Activated CD8-positive, alpha-beta memory T cell treated with anti-CD3 and anti-CD28 coated beads for 24 hours (primary cell): ENCODE results near the gene HAVCR2.
"Not testable (repeated sequence)": the region's sequence is repeated elsewhere in the genome, so short reads cannot be mapped to it uniquely, and the experiment has no call there.

Experiments used
- DNase-seq: peaks from one replicate; pipeline ENCODE4 v3.0.0-alpha.2; 2020

Gene HAVCR2

DNA sequence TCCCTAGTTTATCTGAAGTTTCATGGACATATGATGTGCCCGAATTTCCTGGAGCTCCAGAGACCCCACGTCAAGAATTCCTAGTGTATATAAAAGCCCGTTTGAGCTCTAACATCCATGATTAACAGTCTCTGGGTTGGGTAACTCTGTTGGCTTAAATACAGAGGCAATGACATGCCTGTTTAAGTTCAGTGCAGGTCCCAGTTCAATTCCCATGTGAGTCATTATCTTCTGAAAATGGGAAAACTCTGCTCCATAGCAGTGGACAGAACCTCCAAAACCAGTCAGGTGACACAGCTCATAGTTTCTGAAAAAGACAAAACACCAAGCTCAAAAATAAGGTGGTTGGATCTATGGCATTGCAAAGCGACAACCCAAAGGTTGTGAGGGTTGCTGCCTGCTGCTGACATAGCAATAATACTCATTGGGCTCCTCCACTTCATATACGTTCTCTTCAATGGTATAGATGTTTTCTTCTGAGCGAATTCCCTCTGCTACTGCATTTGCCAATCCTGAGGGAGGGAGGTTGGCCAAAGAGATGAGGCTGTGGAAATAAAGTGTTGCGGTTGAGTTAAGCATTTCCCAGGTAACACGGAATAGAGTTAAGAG, 22.0 kb downstream of the HAVCR2 start:
- no peak for DNase-seq

DNA sequence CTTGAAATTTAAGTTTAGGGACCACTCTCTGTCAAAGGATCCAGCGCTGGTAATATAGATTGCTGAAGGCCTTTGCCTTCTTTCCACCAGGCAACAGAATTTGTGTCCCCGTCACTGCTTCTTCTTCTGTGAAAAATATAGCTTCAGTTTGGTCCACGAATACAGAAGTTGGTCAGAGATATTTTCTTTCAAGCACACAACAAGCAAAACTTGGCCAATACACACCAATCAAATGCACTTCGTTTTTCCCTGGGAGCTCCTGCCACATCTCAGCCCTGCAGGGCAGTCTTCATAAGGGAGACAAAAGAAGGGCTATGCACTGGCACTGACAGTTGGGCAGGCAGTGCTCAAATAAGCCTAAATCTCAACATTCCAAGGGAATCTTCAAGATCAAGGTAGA, 22.9 kb downstream of the HAVCR2 start:
- no peak for DNase-seq

DNA sequence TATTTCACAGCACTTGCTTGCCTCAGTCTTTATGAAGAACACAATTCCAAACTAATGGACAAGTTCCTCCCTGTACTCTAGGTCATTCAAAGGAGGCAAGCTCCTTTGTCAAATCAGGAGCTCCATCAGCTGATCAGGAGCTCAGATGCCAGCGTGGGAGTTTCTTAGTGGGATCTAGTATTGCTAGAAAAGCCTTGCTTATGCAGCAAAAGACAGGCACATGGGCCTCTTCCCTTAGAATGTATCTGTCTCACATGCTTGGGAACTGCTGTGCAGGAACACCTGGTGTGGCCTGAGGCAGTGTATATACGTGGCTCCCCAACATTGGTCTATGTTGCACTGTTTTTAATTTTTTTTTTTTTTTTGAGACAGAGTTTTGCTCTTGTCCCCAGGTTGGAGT, 28.6 kb downstream of the HAVCR2 start:
- DNase-seq = no peak

DNA sequence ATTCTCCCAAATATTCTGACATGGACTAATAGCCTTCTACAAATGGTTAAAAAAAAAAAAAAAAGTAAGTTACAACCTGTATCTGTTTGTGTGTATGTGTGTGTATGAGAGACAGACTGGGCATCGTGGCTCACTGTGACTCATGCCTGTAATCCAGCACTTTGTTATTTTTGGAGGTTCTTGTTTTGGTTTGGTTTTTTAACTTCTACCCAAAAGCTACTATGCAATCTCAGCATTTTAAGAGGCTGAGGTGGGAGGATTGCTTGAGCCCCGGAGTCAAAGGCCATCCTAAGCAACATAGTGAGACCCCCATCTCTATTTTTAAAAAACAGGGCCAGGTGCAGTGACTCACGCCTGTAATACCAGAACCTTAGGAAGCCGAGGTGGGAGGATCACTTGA, 32.3 kb downstream of the HAVCR2 start:
- no peak for DNase-seq

DNA sequence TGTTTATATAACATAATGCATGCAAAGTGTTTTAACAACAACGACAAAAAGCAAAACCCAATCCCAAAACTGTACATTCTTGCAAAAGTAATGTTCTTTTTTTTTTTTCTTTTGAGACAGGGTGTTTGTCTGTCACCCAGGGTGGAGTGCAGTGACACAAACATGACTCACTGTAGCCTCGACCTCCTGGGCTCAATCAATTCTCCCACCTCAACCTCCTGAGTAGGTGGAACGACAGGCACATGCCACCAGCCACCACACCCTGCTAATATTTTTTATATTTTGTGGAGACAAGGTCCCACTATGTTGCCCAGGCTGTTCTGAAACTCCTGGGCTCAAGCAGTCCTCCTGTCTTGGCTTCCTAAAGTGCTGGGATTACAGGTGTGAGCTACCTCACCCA, 36.3 kb downstream of the HAVCR2 start:
- DNase-seq = no peak

DNA sequence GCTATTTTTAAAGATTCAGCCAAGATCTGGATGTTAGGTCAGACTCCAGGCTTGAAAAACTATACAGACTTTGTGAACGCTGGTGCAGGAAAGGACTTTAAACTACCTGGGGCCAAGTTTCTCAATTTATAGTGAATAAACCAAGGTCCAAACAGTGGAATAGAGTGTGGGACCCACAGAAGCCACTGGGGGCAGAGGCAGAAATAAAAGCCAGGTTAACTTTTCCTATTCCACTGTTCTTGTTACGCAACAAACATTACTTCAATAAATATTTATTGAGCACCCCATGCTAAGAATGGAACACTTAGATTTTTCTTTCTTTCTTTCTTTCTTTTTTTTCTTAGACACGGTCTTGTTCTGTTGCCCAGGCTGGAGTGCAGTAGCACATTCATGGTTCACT, 38.9 kb downstream of the HAVCR2 start:
- no peak for DNase-seq

DNA sequence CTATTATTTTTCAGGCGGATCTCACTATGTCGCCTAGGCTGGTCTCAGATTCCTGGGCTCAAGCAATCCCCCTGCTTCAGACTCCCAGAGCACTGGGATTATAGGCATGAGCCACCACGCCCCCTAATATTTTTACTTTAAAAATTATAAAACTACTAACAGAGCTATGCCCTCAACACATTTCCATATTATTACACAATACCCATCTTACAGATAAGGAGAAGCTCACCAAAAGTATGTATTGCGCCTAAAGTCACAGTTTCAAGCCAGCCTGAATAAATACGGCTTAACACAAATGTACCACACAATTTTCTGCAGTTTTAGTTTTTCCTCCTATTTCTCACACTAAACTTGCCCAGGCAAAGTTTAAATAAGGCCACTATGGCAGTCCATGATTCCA, 40.1 kb downstream of the HAVCR2 start:
- DNase-seq = no peak

- no peak for DNase-seq
These were observed 40.5 kb downstream of the HAVCR2 start for GRCh38 chr5:157068339-157068738.

- no peak for DNase-seq
These were observed 41.8 kb downstream of the HAVCR2 start for GRCh38 chr5:157067005-157067404.

GRCh38 chr5:157066080-157066479, 42.8 kb downstream of the HAVCR2 start:
- DNase-seq = no peak

DNA sequence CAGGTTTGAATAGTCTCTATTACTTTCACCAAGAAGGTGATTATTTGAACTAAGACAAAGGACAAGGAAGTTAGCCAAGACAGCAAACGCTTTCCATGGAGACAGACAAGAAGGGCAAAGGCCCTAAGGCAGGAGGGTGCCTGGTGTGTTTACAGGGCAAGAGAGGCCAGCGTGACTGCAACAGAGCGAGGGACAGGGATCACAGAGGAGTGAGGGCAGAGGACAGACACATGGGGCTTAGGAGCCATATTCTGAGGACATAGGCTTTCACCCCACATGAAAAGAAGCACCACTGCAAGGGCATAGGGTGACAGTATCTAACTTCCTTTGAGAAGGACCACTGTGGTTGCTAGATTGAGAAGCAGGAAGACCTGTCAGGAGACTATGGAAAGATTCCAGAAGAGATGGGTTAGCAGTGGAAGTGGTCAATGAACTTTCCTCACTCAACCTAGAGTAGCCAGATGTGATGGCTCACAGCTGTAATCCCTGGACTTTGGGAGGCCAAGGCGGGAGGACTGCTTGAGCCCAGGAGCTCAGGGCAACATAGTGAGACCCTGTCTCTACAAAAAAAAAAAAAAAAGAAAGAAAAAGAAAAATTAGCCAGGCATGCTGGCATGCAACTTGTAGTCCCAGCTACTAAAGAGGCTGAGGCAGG, 44.9 kb downstream of the HAVCR2 start:
- DNase-seq = no peak

GRCh38 chr5:157059891-157060290, 49.0 kb downstream of the HAVCR2 start:
- DNase-seq = no peak

DNA sequence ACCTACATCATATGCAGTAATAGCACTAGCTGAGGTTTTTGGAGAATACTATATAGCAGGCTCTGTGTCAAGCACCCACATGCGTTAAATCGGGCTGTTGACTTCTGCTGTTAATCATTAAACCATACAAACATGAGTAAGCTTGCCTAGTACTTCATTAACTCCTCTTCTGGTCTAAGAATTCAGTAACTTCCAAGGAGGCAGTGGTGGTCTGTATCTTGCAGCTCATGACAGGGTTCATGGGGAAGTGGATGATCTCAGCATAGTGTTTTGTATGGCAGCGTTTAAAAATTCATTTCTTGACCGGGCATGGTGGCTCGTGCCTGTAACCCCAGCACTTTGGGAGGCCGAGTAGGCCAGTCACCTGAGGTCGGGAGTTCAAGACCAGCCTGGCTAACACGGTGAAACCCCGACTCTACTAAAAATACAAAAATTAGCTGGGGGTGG, 49.7 kb downstream of the HAVCR2 start, which contains the start of gene HAVCR1:
HAVCR1 (minus strand) TSS at position 24 of the 447 bp plus-strand sequence. CDS start 1,173 bp downstream, outside the sequence.
- DNase-seq = no peak

DNA sequence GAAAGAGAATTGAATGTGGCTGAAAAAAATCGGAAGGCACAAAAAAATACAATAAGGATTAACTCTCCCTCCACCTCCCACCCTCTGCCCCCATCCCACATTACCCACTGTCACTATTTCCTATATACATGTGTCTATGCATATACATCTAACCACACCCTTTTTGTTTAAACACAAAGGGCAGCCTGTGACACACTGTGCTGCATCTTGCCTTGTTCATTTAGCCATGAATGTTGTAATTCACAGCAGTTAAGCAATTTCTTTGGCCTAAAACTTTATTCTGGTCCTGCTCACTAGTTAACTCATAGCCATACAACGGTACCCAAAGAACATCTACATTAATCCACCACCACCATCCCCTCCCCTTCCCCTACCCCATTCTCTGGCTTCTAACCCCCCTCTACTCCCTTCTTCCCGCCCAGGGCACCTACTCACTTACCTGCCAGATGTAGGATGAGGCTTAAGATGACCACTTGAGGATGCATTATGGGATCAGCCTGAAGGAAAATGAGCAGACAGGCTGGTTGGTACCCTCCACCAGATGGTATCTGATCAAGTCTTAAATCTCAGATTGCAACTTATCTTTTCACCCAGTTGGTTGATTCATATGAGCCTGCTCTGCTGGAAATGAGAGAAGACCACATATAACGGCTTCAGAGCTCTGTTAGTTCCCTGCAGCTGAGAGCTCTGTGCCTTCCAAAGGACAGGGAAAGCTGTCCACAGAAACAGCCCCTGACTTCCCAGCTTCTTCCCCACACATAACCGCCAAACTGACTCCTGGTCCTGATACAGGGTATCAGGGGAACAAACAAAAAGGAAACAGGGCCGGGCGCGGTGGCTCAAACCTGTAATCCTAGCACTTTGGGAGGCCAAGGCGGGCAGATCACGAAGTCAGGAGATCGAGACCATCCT, 51.1 kb downstream of the HAVCR2 start:
- no peak for DNase-seq

DNA sequence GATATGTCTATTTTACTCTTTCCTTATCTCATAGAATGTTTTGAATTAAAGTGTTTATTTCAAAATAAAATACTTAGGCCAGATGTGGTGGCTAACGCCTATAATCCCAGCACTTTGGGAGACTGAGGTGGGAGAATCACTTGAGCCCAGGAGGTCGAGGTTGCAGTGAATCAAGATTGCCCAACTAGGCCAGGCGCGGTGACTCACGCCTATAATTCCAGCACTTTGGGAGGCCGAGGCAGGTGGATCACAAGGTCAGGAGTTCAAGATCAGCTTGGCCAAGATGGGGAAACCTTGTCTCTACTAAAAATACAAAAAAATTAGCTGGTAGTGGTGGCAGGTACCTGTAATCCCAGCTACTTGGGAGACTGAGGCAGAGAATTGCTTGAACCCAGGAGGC, 52.0 kb downstream of the HAVCR2 start:
- not testable (repeated sequence) for DNase-seq

- DNase-seq = no peak
These were observed 57.1 kb downstream of the HAVCR2 start for GRCh38 chr5:157051604-157052245.

GRCh38 chr5:157050050-157050449, 58.8 kb downstream of the HAVCR2 start:
- no peak for DNase-seq

DNA sequence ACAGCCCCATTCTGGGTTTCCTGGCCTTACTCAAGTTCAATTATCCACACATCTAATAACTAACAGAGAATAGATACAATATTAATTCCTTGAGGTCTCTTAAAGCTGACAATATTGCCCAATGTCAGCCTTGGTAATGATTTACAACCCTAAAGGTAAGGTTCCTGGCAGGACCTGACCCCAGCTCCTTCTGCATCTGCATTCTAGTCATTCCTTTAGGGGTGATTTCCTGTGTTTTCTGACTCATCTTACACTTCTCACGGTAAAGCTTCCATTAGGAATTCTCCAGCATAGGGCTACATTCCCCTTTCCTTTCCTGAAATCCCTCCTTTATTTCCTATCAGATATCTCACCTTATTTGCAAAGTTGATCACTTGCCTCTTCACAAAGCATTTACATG, 59.2 kb downstream of the HAVCR2 start:
- no peak for DNase-seq

- no peak for DNase-seq
These were observed 60.9 kb downstream of the HAVCR2 start for GRCh38 chr5:157047898-157048297.

- DNase-seq = not testable (repeated sequence)
These were observed 61.8 kb downstream of the HAVCR2 start for GRCh38 chr5:157047016-157047415.

- no peak for DNase-seq
These were observed 62.8 kb downstream of the HAVCR2 start for GRCh38 chr5:157046041-157046440.

DNA sequence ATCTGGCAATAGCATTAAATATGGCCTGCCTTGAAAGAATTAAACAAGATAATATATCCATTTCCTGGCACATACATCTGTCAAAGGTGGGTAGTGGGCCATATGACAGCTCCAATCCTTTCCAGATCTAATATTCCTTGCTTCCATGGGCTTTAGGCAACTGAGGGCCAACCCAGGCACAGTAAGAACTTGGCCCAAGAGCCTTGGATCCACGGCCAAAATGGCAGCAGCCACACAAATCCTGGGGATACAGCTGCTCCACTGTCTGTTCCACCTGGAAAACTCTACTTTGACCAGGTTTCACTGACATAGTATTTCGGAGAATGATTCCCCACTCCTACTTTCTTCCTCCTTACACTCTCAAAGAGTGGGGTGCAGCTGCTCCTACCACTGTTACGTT, 63.2 kb downstream of the HAVCR2 start:
- DNase-seq = no peak

DNA sequence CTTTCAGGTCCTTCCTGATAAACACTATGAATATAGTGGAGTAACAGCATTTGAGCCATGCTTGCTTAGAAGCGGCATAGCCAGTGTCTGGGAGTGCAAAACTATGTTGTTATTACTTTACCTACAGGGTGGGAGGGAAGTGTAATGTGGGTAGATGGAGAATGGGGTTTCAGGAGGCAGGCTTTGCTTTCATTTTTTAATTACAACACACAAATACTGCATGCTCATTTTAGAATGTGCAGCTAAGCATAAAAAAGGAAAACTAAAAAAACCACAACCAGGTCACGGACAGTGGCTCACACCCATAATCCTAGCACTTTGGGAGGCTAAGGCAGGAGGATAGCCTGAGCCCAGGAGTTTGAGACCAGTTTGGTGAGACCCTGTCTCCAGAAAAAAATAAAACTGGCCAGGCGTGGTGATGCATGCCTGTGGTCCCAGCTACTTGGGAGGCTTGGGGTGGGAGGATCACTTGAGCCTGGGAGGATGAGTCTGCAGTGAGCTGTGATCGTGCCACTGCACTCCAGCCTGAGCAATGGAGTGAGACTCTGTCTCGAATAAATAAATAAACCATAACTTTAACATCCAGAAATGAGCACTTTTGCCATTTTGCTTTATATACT, 70.2 kb downstream of the HAVCR2 start:
- DNase-seq = no peak
